ENCODE results near the gene GAA.
A peak's percentile ranks its signal among the peaks of the same experiment; 100 is the strongest.

GAA gene

GRCh38 chr17:80061421-80061820 is 40.0 kb upstream of the GAA start:
- TF ChIP-seq CTCF (conservative IDR thresholded peaks at IDR 0.05; ENCODE audit: low read depth, low read length) = no peak
- DNase-seq (ENCODE audit: low read depth) = no peak
- no peak overlapping the region for H3K4me3 ChIP-seq (ENCODE audit: low read depth, low read length)

- H3K4me3 ChIP-seq (ENCODE audit: low read depth, low read length) = no peak overlapping the region
- DNase-seq (ENCODE audit: low read depth) = peak; percentile 76
These were observed 37.4 kb upstream of the GAA start for GRCh38 chr17:80063830-80064585.

GRCh38 chr17:80064696-80065095 is 36.7 kb upstream of the GAA start:
- no peak for DNase-seq (ENCODE audit: low read depth)
- H3K4me3 ChIP-seq (ENCODE audit: low read depth, low read length) = no peak overlapping the region
- TF ChIP-seq CTCF (conservative IDR thresholded peaks at IDR 0.05; ENCODE audit: low read depth, low read length) = no peak

More at GRCh38 chr17:80063830-80064585, 37.4 kb upstream of the GAA start:
- no peak for TF ChIP-seq CTCF (conservative IDR thresholded peaks at IDR 0.05; ENCODE audit: low read depth, low read length)

GRCh38 chr17:80065478-80066170 is 35.8 kb upstream of the GAA start:
- H3K4me3 ChIP-seq (ENCODE audit: low read depth, low read length) = no peak overlapping the region
- DNase-seq (ENCODE audit: low read depth) = no peak
- TF ChIP-seq CTCF (conservative IDR thresholded peaks at IDR 0.05; ENCODE audit: low read depth, low read length) = no peak

GRCh38 chr17:80067393-80067986 is 33.9 kb upstream of the GAA start:
- no peak for TF ChIP-seq CTCF (conservative IDR thresholded peaks at IDR 0.05; ENCODE audit: low read depth, low read length)
- H3K4me3 ChIP-seq (ENCODE audit: low read depth, low read length) = no peak overlapping the region
- DNase-seq (ENCODE audit: low read depth) = no peak

- H3K4me3 ChIP-seq (ENCODE audit: low read depth, low read length) = peak overlapping the region; percentile 17
- TF ChIP-seq CTCF (conservative IDR thresholded peaks at IDR 0.05; ENCODE audit: low read depth, low read length) = no peak
- peak; percentile 86 for DNase-seq (ENCODE audit: low read depth)
These were observed 32.8 kb upstream of the GAA start for GRCh38 chr17:80068301-80069222.

All from choroid plexus epithelial cell (primary cell).